Stimulated activated CD4-positive, alpha-beta T cell treated with anti-CD3 and anti-CD28 coated beads, Interleukin-2, amount 100 ng/mL, for 4 hours (primary cell): Measurements from ENCODE around the gene SERAC1.
"Not testable (repeated sequence)": the region's sequence is repeated elsewhere in the genome, so short reads cannot be mapped to it uniquely, and the experiment has no call there.

Source experiments
- DNase-seq: peaks from one replicate; pipeline ENCODE4 v3.0.0-alpha.2; 2020; ENCODE audit warnings: low read depth

SERAC1 gene

GRCh38 chr6:158174514-158174913 lies 6.5 kb upstream of the SERAC1 start:
- no peak for DNase-seq

- DNase-seq, result no peak
Measured at GRCh38 chr6:158174024-158174423, 6.0 kb upstream of the SERAC1 start.

- no peak for DNase-seq
Measured at GRCh38 chr6:158172001-158172400, 3.9 kb upstream of the SERAC1 start.

GRCh38 chr6:158170656-158171081 lies 2.6 kb upstream of the SERAC1 start:
- no peak for DNase-seq

- DNase-seq, result not testable (repeated sequence)
Measured at GRCh38 chr6:158169634-158170033, 1.6 kb upstream of the SERAC1 start.

GRCh38 chr6:158165919-158166416 lies 2.1 kb downstream of the SERAC1 start:
- no peak for DNase-seq

- DNase-seq, result no peak
Measured at GRCh38 chr6:158164579-158165170, 3.4 kb downstream of the SERAC1 start.

GRCh38 chr6:158161566-158162254 lies 6.4 kb downstream of the SERAC1 start:
- DNase-seq, result no peak

- no peak for DNase-seq
Measured at GRCh38 chr6:158160932-158161539, 7.0 kb downstream of the SERAC1 start.

GRCh38 chr6:158158748-158159147 lies 9.3 kb downstream of the SERAC1 start:
- no peak for DNase-seq

- DNase-seq, result no peak
Measured at GRCh38 chr6:158158123-158158522, 9.9 kb downstream of the SERAC1 start.

GRCh38 chr6:158157064-158157764 lies 10.8 kb downstream of the SERAC1 start:
- no peak for DNase-seq

- no peak for DNase-seq
Measured at GRCh38 chr6:158154816-158155215, 13.2 kb downstream of the SERAC1 start.

- DNase-seq, result no peak
Measured at GRCh38 chr6:158153576-158153975, 14.5 kb downstream of the SERAC1 start.

GRCh38 chr6:158152659-158153058 lies 15.4 kb downstream of the SERAC1 start:
- DNase-seq, result no peak

- not testable (repeated sequence) for DNase-seq
Measured at GRCh38 chr6:158152025-158152424, 16.0 kb downstream of the SERAC1 start.

- DNase-seq, result no peak
Measured at GRCh38 chr6:158150701-158151100, 17.4 kb downstream of the SERAC1 start.

GRCh38 chr6:158149641-158150040 lies 18.4 kb downstream of the SERAC1 start:
- no peak for DNase-seq

- DNase-seq, result no peak
Measured at GRCh38 chr6:158143700-158144099, 24.4 kb downstream of the SERAC1 start.

- DNase-seq, result no peak
Measured at GRCh38 chr6:158142789-158143188, 25.3 kb downstream of the SERAC1 start.

GRCh38 chr6:158131926-158132325 lies 36.1 kb downstream of the SERAC1 start:
- no peak for DNase-seq

GRCh38 chr6:158125271-158125670 lies 42.8 kb downstream of the SERAC1 start:
- no peak for DNase-seq

GRCh38 chr6:158124288-158124687 lies 43.8 kb downstream of the SERAC1 start:
- no peak for DNase-seq
